ENCODE results near the gene DAP.

The DAP gene

GRCh38 chr5:10637944-10638343 is 123.1 kb downstream of the DAP start:
- Histone ChIP-seq H3K27me3 (no peaks in the 10 kb centered on the region), H3K4me2 (no peak overlapping the region), H3K27ac (no peak overlapping the region), H3K9ac (no peak overlapping the region), H3K4me1 (peaks cover 31 to 51% (median 42%) of the 10 kb centered on the region in 10 experiments), H4K20me1 (peaks cover 0 to 64% (median 4%) of the 10 kb centered on the region in 11 experiments; a peak in 9 of 22 replicates), H3K36me3 (peaks cover 0 to 63% (median 24%) of the 10 kb centered on the region in 11 experiments; a peak in 16 of 22 replicates), H3K9me3 (replicated peaks in 1 of 11) (peaks cover 0 to 20% (median 14%) of the 10 kb centered on the region in 11 experiments; a peak in 16 of 22 replicates), H3K4me3 (no peak overlapping the region)
- TF ChIP-seq Cebpa-rat (IDR thresholded peaks at IDR 0.05): no peak

DNA sequence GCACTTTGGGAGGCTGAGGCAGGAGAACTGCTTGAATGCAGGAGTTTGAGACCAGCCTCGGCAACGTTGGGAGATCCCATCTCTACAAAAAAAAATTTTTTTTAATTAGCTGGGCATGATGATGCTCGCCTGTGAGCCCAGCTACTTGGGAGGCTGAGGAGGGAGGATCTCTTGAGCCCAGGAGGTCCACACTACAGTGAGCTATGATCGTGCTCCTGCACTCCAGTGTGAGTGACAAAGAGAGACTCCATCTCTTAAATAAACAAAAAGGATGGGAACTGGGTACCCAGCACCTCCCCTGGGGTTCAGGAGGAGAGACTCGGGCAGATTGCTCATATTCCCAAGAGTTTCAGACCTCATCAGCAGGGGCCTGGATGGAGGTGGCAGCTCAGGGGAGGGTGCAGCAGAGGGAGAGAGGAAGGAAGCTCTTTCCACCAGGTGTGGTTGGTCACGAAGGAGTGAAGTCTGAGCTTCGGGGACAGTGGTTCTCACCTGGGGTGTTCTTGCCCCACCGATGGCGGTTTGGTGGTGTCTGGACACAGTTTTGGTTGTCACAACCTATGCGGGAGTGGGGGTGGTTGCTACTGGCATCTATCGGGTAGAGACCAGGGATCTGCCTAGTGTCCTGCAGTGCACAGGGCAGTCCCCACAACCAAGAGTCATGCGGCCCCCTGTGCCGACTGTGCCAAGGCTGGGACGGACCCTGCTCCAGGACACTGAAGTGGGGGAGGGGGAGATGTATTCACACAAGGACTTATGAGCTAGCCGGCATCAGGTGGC is 124.5 kb downstream of the DAP start:
- H3K9ac ChIP-seq: no peak overlapping the region
- H4K20me1 ChIP-seq: peaks cover 0 to 58% (median 6%) of the 10 kb centered on the region in 11 experiments; a peak in 9 of 22 replicates
- H3K9me3 ChIP-seq (replicated peaks in 1 of 11): peaks cover 0 to 20% (median 14%) of the 10 kb centered on the region in 11 experiments; a peak in 16 of 22 replicates
- no peak overlapping the region for H3K4me3 ChIP-seq
- peaks cover 45 to 58% (median 55%) of the 10 kb centered on the region in 10 experiments for H3K4me1 ChIP-seq
- H3K27me3 ChIP-seq: no peaks in the 10 kb centered on the region
- peaks cover 0 to 50% (median 24%) of the 10 kb centered on the region in 11 experiments; a peak in 16 of 22 replicates for H3K36me3 ChIP-seq
- peak overlapping the region in 10 of 11 experiments; percentile 74 to 94 (median 88); a peak in 19 of 22 replicates for H3K4me2 ChIP-seq
- peak overlapping the region in 6 of 11 experiments; percentile 14 to 75 (median 52); a peak in 7 of 22 replicates for H3K27ac ChIP-seq
- TF ChIP-seq Cebpa-rat (IDR thresholded peaks at IDR 0.05): no peak

- TF ChIP-seq Cebpa-rat (IDR thresholded peaks at IDR 0.05): no peak
- peak overlapping the region in 6 of 11 experiments; percentile 0 to 36 (median 24); a peak in 6 of 22 replicates for H3K9ac ChIP-seq
- H3K4me2 ChIP-seq: peak overlapping the region; percentile 74 to 94 (median 90)
- H3K4me1 ChIP-seq: peaks cover 52 to 65% (median 61%) of the 10 kb centered on the region in 10 experiments
- peaks cover 0 to 44% (median 23%) of the 10 kb centered on the region in 11 experiments; a peak in 16 of 22 replicates for H3K36me3 ChIP-seq
- no peak overlapping the region for H3K4me3 ChIP-seq
- H3K27me3 ChIP-seq: no peaks in the 10 kb centered on the region
- peaks cover 0 to 58% (median 9%) of the 10 kb centered on the region in 11 experiments; a peak in 10 of 22 replicates for H4K20me1 ChIP-seq
- peaks cover 0 to 20% (median 14%) of the 10 kb centered on the region in 11 experiments; a peak in 16 of 22 replicates for H3K9me3 ChIP-seq (replicated peaks in 1 of 11)
- peak overlapping the region in 10 of 11 experiments; percentile 12 to 75 (median 54); a peak in 19 of 22 replicates for H3K27ac ChIP-seq
Observed at GRCh38 chr5:10635867-10636350, 125.1 kb downstream of the DAP start.

- Histone ChIP-seq H3K36me3 (peaks cover 0 to 38% (median 19%) of the 10 kb centered on the region in 11 experiments; a peak in 16 of 22 replicates), H3K4me1 (peaks cover 57 to 70% (median 67%) of the 10 kb centered on the region in 10 experiments), H3K9ac (peak overlapping the region in 7 of 11 experiments; percentile 0 to 36 (median 22); a peak in 7 of 22 replicates)
Observed at GRCh38 chr5:10635257-10635866, 125.7 kb downstream of the DAP start.

DNA sequence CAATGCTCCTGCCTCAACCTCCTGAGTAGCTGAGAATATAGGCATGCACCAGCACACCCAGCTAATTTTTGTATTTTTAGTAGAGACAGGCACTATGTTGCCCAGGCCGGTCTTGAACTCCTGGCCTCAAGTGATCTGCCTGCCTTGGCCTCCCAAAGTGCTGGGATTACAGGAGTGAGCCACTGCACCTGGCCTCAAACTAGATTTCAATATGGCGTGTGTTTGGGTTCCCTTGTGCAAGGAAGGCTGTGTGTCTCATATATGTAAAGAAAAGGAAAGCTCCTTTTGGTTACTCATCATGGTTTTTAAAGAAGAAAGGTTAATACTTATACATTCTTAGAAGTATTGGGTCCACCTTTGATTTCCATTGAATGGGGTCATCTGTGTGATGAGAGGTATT is 126.5 kb downstream of the DAP start:
- TF ChIP-seq Cebpa-rat (IDR thresholded peaks at IDR 0.05): no peak
- Histone ChIP-seq H3K9me3 (replicated peaks in 1 of 11) (peaks cover 0 to 19% (median 14%) of the 10 kb centered on the region in 11 experiments; a peak in 16 of 22 replicates), H3K36me3 (peaks cover 0 to 38% (median 13%) of the 10 kb centered on the region in 11 experiments; a peak in 16 of 22 replicates), H4K20me1 (peaks cover 0 to 61% (median 9%) of the 10 kb centered on the region in 11 experiments; a peak in 9 of 22 replicates), H3K9ac (no peak overlapping the region; a peak in 1 of 22 replicates), H3K4me2 (peak overlapping the region; percentile 74 to 94 (median 90)), H3K27me3 (no peaks in the 10 kb centered on the region), H3K4me1 (peaks cover 61 to 78% (median 74%) of the 10 kb centered on the region in 10 experiments), H3K4me3 (no peak overlapping the region), H3K27ac (peak overlapping the region in 7 of 11 experiments; percentile 50 to 88 (median 71); a peak in 10 of 22 replicates)

More at GRCh38 chr5:10635257-10635866, 125.7 kb downstream of the DAP start:
- Histone ChIP-seq H3K4me3 (no peak overlapping the region), H4K20me1 (peaks cover 0 to 58% (median 9%) of the 10 kb centered on the region in 11 experiments; a peak in 10 of 22 replicates), H3K9me3 (replicated peaks in 1 of 11) (peaks cover 0 to 20% (median 14%) of the 10 kb centered on the region in 11 experiments; a peak in 16 of 22 replicates), H3K27me3 (no peaks in the 10 kb centered on the region), H3K27ac (peak overlapping the region in 10 of 11 experiments; percentile 12 to 75 (median 54); a peak in 19 of 22 replicates), H3K4me2 (peak overlapping the region; percentile 74 to 94 (median 90))
- no peak for TF ChIP-seq Cebpa-rat (IDR thresholded peaks at IDR 0.05)

- Histone ChIP-seq H3K27me3 (no peaks in the 10 kb centered on the region), H3K27ac (peak overlapping the region in 10 of 11 experiments; percentile 26 to 88 (median 70); a peak in 18 of 22 replicates), H3K9me3 (replicated peaks in 1 of 11) (peaks cover 0 to 19% (median 14%) of the 10 kb centered on the region in 11 experiments; a peak in 16 of 22 replicates), H3K9ac (peak overlapping the region in 9 of 11 experiments; percentile 8 to 67 (median 42); a peak in 13 of 22 replicates), H3K4me3 (peak overlapping the region in 3 of 10 experiments; percentile 12 to 34 (median 13); a peak in 4 of 20 replicates), H3K36me3 (peaks cover 0 to 39% (median 13%) of the 10 kb centered on the region in 11 experiments; a peak in 16 of 22 replicates), H3K4me1 (peaks cover 61 to 83% (median 79%) of the 10 kb centered on the region in 10 experiments), H4K20me1 (peaks cover 0 to 66% (median 9%) of the 10 kb centered on the region in 11 experiments; a peak in 10 of 22 replicates), H3K4me2 (peak overlapping the region; percentile 74 to 94 (median 90))
- no peak for TF ChIP-seq Cebpa-rat (IDR thresholded peaks at IDR 0.05)
Observed at GRCh38 chr5:10634050-10634449, 127.0 kb downstream of the DAP start.

DNA sequence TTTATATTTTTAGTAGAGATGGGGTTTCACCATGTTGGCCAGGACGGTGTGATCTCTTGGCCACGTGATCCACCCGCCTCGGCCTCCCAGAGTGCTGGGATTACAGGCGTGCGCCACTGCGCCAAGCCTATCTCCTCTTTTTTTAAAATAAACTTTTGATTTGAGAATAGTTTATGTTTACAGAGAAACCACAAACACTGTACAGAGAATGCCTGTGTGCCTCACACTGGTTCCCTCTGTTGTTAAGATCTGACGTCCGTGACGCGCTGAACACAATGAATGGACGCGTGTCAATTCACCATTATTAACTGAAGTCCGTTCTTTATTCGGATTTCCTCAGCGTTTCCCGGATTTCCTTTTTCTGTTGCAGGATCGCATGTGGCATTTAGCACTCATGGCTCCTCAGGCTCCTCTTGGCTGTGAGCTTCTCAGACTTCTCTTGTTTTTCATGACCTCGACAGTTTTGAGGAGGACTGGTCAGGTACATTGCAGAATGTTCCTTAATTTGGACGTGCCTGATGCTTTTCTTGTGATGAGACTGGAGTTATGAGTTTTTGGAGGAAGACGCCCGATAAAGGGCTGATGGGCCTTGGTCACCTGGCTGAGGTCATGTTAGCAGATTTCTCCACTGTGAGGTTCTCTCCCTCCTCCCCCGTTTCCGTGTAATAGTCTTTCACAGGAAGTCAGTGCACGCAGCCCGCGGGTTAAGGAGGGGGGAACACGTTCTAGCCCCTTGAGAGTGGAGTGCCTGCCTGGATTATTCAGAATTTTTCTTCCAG is 127.6 kb downstream of the DAP start:
- H3K9ac ChIP-seq: peak overlapping the region in 10 of 11 experiments; percentile 8 to 67 (median 41); a peak in 19 of 22 replicates
- H4K20me1 ChIP-seq: peaks cover 0 to 72% (median 9%) of the 10 kb centered on the region in 11 experiments; a peak in 10 of 22 replicates

More for the DNA sequence above, 127.6 kb downstream of the DAP start:
- peaks cover 0 to 15% (median 10%) of the 10 kb centered on the region in 11 experiments; a peak in 16 of 22 replicates for H3K9me3 ChIP-seq (replicated peaks in 1 of 11)
- H3K4me1 ChIP-seq: peaks cover 61 to 89% (median 84%) of the 10 kb centered on the region in 10 experiments
- peak overlapping the region in 4 of 10 experiments; percentile 12 to 34 (median 22); a peak in 6 of 20 replicates for H3K4me3 ChIP-seq
- TF ChIP-seq Cebpa-rat (IDR thresholded peaks at IDR 0.05): no peak
- H3K27me3 ChIP-seq: no peaks in the 10 kb centered on the region
- peaks cover 0 to 36% (median 11%) of the 10 kb centered on the region in 11 experiments; a peak in 16 of 22 replicates for H3K36me3 ChIP-seq
- peak overlapping the region in 10 of 11 experiments; percentile 26 to 88 (median 70); a peak in 18 of 22 replicates for H3K27ac ChIP-seq
- H3K4me2 ChIP-seq: peak overlapping the region; percentile 74 to 94 (median 90)

Measured in BLaER1 treated with 17β-estradiol and CSF1 and Interleukin-3, amounts not matched to agents 10 nM and 100 nM (cell line).